WTC11 (cell line): ENCODE data around the gene FAM240A. TPM values are rescaled to one million over a fixed set of nuclear protein-coding genes. Genes with fewer than 3 reads are reported as not detected.

Experiments used
- ATAC-seq: fragments of 200-7000 bp; cut with Tn5 transposase; 2 replicates; pipeline ENCODE4 v1.10.0; 2021; ENCODE audit warnings: mild to moderate bottlenecking, moderate library complexity
- CTCF ChIA-PET: fragments of 300-600 bp; sonication (Branson Sonifier 250); formaldehyde crosslinking; loops from one replicate; lab custom pipeline; 2021; ENCODE audit warnings: antibody characterized with exemption; lab: Charles Lee
- POLR2A ChIA-PET: fragments of 350-600 bp; sonication (Branson Sonifier 250); formaldehyde crosslinking; loops from one replicate; lab custom pipeline; 2021; ENCODE audit warnings: antibody characterized with exemption; lab: Charles Lee
- DNase-seq: peaks from one replicate; pipeline ENCODE4 v3.0.0; 2021; ENCODE audit warnings: low spot score
- H3K27ac Mint-ChIP-seq: 2 replicates; pipeline ENCODE4 v1.8.0; 2021; ENCODE audit warnings: mixed read lengths
- H3K27me3 Mint-ChIP-seq: 2 replicates; pipeline ENCODE4 v1.8.0; 2021; ENCODE audit warnings: low read depth, mild to moderate bottlenecking, moderate library complexity, mixed read lengths
- H3K36me3 Mint-ChIP-seq: 2 replicates; pipeline ENCODE4 v1.8.0; 2021; ENCODE audit warnings: mixed read lengths
- H3K4me1 Mint-ChIP-seq: 2 replicates; pipeline ENCODE4 v1.8.0; 2022; ENCODE audit warnings: mixed read lengths
- H3K4me3 Mint-ChIP-seq: 2 replicates; pipeline ENCODE4 v1.8.0; 2021; ENCODE audit warnings: mild to moderate bottlenecking, moderate library complexity, mixed read lengths
- H3K9me3 Mint-ChIP-seq: 2 replicates; pipeline ENCODE4 v1.8.0; 2021; ENCODE audit warnings: mixed read lengths
- CREM ChIP-seq: sonication (generic); formaldehyde crosslinking; IDR thresholded peaks from 2 replicates; pipeline ENCODE4 v1.8.1; 2022; ENCODE audit warnings: mild to moderate bottlenecking, missing genetic modification reagents, moderate library complexity
- ESRRA ChIP-seq: sonication (generic); formaldehyde crosslinking; IDR thresholded peaks from 2 replicates; pipeline ENCODE4 v1.8.1; 2022; ENCODE audit warnings: mild to moderate bottlenecking, missing genetic modification reagents, borderline replicate concordance
- ETV6 ChIP-seq: sonication (generic); formaldehyde crosslinking; IDR thresholded peaks from 2 replicates; pipeline ENCODE4 v1.8.1; 2022; ENCODE audit warnings: mild to moderate bottlenecking, missing genetic modification reagents
- FOXJ3 ChIP-seq: sonication (generic); formaldehyde crosslinking; IDR thresholded peaks from 2 replicates; pipeline ENCODE4 v1.9.0; 2021; ENCODE audit warnings: missing genetic modification reagents, mild to moderate bottlenecking, borderline replicate concordance
- FOXP1 ChIP-seq: sonication (generic); formaldehyde crosslinking; IDR thresholded peaks from 2 replicates; pipeline ENCODE4 v1.8.0; 2022; ENCODE audit warnings: missing genetic modification reagents, mild to moderate bottlenecking, moderate library complexity, borderline replicate concordance
- GABPB1 ChIP-seq: sonication (generic); formaldehyde crosslinking; IDR thresholded peaks from 2 replicates; pipeline ENCODE4 v1.8.1; 2023; ENCODE audit warnings: mild to moderate bottlenecking, missing genetic modification reagents
- GRHL2 ChIP-seq: fragments of 250-450 bp; sonication (Bioruptor Pico); IDR thresholded peaks from 2 replicates; pipeline ENCODE4 v1.8.0; 2022; ENCODE audit warnings: mild to moderate bottlenecking, moderate library complexity; ENCODE audit not compliant: insufficient replicate concordance, severe bottlenecking
- KAT7 ChIP-seq: sonication (generic); formaldehyde crosslinking; IDR thresholded peaks from 2 replicates; pipeline ENCODE4 v1.8.1; 2023; ENCODE audit warnings: missing genetic modification reagents, mild to moderate bottlenecking, borderline replicate concordance
- ZNF121 ChIP-seq: sonication (generic); formaldehyde crosslinking; IDR thresholded peaks from 2 replicates; pipeline ENCODE4 v1.8.0; 2023; ENCODE audit warnings: missing genetic modification reagents
- ZNF219 ChIP-seq: sonication (generic); formaldehyde crosslinking; IDR thresholded peaks from 2 replicates; pipeline ENCODE4 v1.8.0; 2023; ENCODE audit warnings: missing genetic modification reagents, mild to moderate bottlenecking, borderline replicate concordance
- ZNF317 ChIP-seq: sonication (generic); formaldehyde crosslinking; IDR thresholded peaks from 2 replicates; pipeline ENCODE4 v1.8.1; 2023; ENCODE audit warnings: low read depth, mild to moderate bottlenecking, moderate library complexity, missing genetic modification reagents, borderline replicate concordance
- total RNA-seq: library from RNA; stranded (reverse); gene quantifications from 3 replicates; pipeline ENCODE4 v1.2.3, GENCODE V29; 2021
- TF ChIP-seq, protein P1 (sequence below): fragments of 250-450 bp; sonication (Bioruptor Pico); IDR thresholded peaks from 2 replicates; pipeline ENCODE4 v1.9.0; 2021; ENCODE audit warnings: mild to moderate bottlenecking
- TF ChIP-seq, protein P2 (sequence below): fragments of 200-600 bp; IDR thresholded peaks from 2 replicates; pipeline ENCODE4 v1.8.0; 2022; ENCODE audit warnings: antibody characterized with exemption
- TF ChIP-seq, protein P3 (sequence below): sonication (generic); formaldehyde crosslinking; IDR thresholded peaks from 2 replicates; pipeline ENCODE4 v1.8.1; 2022; ENCODE audit warnings: low read depth, mild to moderate bottlenecking, moderate library complexity, missing genetic modification reagents, borderline replicate concordance
- TF ChIP-seq, protein P4 (sequence below): sonication (generic); formaldehyde crosslinking; IDR thresholded peaks from 2 replicates; pipeline ENCODE4 v1.8.0; 2023; ENCODE audit warnings: missing genetic modification reagents
- TF ChIP-seq, protein P5 (sequence below): fragments of 250-450 bp; sonication (Bioruptor Pico); IDR thresholded peaks from 2 replicates; pipeline ENCODE4 v1.9.0; 2021; ENCODE audit warnings: mild to moderate bottlenecking, borderline replicate concordance
- TF ChIP-seq, protein P6 (sequence below): sonication (generic); formaldehyde crosslinking; IDR thresholded peaks from 2 replicates; pipeline ENCODE4 v1.8.1; 2022; ENCODE audit warnings: mild to moderate bottlenecking, missing genetic modification reagents, moderate library complexity, borderline replicate concordance
- TF ChIP-seq, protein P7 (sequence below): fragments of 250-450 bp; sonication (Bioruptor Pico); IDR thresholded peaks from 2 replicates; pipeline ENCODE4 v1.9.0; 2021; ENCODE audit warnings: mild to moderate bottlenecking

Gene FAM240A
- total RNA-seq, 1 experiment from 2014 or later: 0.13 TPM

DNA sequence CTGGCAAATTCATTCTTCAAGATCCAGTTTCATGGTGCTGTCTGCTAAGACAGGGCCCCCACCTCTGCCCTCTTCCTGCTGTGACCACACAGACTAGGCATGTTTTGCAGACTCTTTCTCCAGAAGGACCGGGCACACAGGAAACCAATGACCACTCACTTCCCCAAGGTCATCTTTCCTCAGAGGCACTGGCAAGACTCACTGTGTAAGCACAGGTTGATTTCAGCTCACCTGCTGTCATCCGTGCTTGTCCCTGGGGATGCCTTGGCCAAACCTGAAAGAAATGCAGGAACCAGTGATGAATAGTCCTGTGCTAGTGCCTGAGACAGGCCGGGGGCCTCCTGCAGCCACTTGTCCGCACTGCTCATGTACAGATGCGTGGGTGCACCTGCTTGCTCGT is 47.7 kb downstream of the FAM240A start (continued):
- TF ChIP-seq, protein P1, sequence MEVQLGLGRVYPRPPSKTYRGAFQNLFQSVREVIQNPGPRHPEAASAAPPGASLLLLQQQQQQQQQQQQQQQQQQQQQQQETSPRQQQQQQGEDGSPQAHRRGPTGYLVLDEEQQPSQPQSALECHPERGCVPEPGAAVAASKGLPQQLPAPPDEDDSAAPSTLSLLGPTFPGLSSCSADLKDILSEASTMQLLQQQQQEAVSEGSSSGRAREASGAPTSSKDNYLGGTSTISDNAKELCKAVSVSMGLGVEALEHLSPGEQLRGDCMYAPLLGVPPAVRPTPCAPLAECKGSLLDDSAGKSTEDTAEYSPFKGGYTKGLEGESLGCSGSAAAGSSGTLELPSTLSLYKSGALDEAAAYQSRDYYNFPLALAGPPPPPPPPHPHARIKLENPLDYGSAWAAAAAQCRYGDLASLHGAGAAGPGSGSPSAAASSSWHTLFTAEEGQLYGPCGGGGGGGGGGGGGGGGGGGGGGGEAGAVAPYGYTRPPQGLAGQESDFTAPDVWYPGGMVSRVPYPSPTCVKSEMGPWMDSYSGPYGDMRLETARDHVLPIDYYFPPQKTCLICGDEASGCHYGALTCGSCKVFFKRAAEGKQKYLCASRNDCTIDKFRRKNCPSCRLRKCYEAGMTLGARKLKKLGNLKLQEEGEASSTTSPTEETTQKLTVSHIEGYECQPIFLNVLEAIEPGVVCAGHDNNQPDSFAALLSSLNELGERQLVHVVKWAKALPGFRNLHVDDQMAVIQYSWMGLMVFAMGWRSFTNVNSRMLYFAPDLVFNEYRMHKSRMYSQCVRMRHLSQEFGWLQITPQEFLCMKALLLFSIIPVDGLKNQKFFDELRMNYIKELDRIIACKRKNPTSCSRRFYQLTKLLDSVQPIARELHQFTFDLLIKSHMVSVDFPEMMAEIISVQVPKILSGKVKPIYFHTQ: no peak
- TF ChIP-seq FOXJ3 (CRISPR knock-in tag): no peak
- no peak for TF ChIP-seq GRHL2 (CRISPR knock-in tag)
- TF ChIP-seq KAT7: no peak
- TF ChIP-seq, protein P2, sequence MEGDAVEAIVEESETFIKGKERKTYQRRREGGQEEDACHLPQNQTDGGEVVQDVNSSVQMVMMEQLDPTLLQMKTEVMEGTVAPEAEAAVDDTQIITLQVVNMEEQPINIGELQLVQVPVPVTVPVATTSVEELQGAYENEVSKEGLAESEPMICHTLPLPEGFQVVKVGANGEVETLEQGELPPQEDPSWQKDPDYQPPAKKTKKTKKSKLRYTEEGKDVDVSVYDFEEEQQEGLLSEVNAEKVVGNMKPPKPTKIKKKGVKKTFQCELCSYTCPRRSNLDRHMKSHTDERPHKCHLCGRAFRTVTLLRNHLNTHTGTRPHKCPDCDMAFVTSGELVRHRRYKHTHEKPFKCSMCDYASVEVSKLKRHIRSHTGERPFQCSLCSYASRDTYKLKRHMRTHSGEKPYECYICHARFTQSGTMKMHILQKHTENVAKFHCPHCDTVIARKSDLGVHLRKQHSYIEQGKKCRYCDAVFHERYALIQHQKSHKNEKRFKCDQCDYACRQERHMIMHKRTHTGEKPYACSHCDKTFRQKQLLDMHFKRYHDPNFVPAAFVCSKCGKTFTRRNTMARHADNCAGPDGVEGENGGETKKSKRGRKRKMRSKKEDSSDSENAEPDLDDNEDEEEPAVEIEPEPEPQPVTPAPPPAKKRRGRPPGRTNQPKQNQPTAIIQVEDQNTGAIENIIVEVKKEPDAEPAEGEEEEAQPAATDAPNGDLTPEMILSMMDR: no peak

DNA sequence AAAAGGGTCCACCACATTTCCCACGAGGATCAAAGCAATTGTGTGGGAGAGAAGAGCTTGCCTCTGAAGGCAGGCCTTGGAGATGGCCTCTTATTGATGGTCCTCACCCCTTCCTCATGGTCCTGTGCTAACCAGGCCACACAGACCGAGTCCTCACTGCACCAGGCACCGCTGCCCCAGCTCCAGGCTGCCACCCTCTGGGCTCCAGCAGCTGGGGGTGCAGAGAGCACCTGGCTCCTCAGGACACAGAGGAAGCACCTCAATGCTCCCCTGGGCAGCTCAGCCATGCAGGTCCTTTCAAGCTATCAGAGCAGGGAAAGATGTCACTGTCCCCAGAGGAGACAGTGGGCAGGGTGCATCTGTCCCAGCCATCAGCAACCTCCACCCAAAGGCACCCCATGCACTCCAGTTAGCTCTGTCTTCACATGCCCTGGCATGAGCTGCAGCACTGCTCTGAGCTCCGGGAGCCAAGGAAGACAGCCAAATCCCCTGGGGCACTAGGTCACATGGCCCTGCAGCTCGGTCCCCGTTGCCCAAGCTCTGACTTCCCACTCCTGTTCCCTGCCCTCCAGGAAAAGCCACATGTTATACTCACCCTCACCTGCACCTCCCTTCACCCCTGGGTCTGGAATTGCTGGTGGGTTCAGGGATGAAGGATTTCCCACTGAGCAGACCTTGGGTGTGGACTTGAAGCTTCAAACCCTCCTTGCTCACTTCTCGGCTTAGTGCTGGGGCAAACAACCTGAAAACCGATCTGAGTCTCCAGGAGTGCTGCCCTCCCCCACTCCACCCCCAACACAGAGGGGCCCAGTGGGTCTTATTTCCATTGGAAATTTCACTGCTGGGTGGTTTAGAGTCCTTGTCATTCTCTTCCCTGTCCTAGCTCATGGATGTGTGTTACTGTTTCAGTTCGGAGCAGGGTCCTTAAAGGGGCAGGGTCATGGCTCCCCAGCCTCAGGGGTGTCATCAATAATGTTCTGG is 48.5 kb downstream of the FAM240A start:
- H3K4me1 Mint-ChIP-seq: peaks cover 71% of the 10 kb centered on the region
- no peak overlapping the region for H3K27ac Mint-ChIP-seq
- ChIA-PET POLR2A (interaction anchor here (0.6 to 0.8 kb wide), 2 partner anchors 31 to 557 kb away, joined by 3 to 4 read pairs; no protein-coding TSS in a partner anchor), CTCF (interaction anchor here (0.9 to 5.5 kb wide), 14 partner anchors 10 to 275 kb away, joined by 3 to 33 read pairs (median 4); partner anchors contain the start of gene ALS2CL)
- no peaks in the 10 kb centered on the region for H3K36me3 Mint-ChIP-seq
- H3K27me3 Mint-ChIP-seq: no peaks in the 10 kb centered on the region; the same call in 1 of the 2 replicates
- H3K9me3 Mint-ChIP-seq: 0 out of 2 replicates have a peak, but pooled peaks cover 3% of the 10 kb centered on the region
- no peak for DNase-seq
- no peak overlapping the region for H3K4me3 Mint-ChIP-seq
- no peak for ATAC-seq
- TF ChIP-seq ETV6 (CRISPR knock-in tag) (no peak), ZNF317 (no peak), GABPB1 (no peak), ESRRA (CRISPR knock-in tag) (no peak), KAT7 (no peak), ZNF121 (no peak), ZNF219 (no peak), CREM (CRISPR knock-in tag) (no peak), FOXP1 (CRISPR knock-in tag) (no peak)
- TF ChIP-seq, protein P3, sequence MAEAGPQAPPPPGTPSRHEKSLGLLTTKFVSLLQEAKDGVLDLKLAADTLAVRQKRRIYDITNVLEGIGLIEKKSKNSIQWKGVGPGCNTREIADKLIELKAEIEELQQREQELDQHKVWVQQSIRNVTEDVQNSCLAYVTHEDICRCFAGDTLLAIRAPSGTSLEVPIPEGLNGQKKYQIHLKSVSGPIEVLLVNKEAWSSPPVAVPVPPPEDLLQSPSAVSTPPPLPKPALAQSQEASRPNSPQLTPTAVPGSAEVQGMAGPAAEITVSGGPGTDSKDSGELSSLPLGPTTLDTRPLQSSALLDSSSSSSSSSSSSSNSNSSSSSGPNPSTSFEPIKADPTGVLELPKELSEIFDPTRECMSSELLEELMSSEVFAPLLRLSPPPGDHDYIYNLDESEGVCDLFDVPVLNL: no peak
- TF ChIP-seq, protein P4, sequence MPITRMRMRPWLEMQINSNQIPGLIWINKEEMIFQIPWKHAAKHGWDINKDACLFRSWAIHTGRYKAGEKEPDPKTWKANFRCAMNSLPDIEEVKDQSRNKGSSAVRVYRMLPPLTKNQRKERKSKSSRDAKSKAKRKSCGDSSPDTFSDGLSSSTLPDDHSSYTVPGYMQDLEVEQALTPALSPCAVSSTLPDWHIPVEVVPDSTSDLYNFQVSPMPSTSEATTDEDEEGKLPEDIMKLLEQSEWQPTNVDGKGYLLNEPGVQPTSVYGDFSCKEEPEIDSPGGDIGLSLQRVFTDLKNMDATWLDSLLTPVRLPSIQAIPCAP (CRISPR knock-in tag): no peak
- TF ChIP-seq, protein P5, sequence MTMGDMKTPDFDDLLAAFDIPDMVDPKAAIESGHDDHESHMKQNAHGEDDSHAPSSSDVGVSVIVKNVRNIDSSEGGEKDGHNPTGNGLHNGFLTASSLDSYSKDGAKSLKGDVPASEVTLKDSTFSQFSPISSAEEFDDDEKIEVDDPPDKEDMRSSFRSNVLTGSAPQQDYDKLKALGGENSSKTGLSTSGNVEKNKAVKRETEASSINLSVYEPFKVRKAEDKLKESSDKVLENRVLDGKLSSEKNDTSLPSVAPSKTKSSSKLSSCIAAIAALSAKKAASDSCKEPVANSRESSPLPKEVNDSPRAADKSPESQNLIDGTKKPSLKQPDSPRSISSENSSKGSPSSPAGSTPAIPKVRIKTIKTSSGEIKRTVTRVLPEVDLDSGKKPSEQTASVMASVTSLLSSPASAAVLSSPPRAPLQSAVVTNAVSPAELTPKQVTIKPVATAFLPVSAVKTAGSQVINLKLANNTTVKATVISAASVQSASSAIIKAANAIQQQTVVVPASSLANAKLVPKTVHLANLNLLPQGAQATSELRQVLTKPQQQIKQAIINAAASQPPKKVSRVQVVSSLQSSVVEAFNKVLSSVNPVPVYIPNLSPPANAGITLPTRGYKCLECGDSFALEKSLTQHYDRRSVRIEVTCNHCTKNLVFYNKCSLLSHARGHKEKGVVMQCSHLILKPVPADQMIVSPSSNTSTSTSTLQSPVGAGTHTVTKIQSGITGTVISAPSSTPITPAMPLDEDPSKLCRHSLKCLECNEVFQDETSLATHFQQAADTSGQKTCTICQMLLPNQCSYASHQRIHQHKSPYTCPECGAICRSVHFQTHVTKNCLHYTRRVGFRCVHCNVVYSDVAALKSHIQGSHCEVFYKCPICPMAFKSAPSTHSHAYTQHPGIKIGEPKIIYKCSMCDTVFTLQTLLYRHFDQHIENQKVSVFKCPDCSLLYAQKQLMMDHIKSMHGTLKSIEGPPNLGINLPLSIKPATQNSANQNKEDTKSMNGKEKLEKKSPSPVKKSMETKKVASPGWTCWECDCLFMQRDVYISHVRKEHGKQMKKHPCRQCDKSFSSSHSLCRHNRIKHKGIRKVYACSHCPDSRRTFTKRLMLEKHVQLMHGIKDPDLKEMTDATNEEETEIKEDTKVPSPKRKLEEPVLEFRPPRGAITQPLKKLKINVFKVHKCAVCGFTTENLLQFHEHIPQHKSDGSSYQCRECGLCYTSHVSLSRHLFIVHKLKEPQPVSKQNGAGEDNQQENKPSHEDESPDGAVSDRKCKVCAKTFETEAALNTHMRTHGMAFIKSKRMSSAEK (CRISPR knock-in tag): no peak
- TF ChIP-seq, protein P6, sequence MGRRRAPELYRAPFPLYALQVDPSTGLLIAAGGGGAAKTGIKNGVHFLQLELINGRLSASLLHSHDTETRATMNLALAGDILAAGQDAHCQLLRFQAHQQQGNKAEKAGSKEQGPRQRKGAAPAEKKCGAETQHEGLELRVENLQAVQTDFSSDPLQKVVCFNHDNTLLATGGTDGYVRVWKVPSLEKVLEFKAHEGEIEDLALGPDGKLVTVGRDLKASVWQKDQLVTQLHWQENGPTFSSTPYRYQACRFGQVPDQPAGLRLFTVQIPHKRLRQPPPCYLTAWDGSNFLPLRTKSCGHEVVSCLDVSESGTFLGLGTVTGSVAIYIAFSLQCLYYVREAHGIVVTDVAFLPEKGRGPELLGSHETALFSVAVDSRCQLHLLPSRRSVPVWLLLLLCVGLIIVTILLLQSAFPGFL (CRISPR knock-in tag): no peak
- TF ChIP-seq, protein P7, sequence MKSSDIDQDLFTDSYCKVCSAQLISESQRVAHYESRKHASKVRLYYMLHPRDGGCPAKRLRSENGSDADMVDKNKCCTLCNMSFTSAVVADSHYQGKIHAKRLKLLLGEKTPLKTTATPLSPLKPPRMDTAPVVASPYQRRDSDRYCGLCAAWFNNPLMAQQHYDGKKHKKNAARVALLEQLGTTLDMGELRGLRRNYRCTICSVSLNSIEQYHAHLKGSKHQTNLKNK: no peak
